ENCODE results near the gene OXTR. TPM values are rescaled to one million over a fixed set of nuclear protein-coding genes. Genes with fewer than 3 reads are reported as not detected.

OXTR gene
- 0.73 and 0.98 TPM in 2 replicates for total RNA-seq

DNA sequence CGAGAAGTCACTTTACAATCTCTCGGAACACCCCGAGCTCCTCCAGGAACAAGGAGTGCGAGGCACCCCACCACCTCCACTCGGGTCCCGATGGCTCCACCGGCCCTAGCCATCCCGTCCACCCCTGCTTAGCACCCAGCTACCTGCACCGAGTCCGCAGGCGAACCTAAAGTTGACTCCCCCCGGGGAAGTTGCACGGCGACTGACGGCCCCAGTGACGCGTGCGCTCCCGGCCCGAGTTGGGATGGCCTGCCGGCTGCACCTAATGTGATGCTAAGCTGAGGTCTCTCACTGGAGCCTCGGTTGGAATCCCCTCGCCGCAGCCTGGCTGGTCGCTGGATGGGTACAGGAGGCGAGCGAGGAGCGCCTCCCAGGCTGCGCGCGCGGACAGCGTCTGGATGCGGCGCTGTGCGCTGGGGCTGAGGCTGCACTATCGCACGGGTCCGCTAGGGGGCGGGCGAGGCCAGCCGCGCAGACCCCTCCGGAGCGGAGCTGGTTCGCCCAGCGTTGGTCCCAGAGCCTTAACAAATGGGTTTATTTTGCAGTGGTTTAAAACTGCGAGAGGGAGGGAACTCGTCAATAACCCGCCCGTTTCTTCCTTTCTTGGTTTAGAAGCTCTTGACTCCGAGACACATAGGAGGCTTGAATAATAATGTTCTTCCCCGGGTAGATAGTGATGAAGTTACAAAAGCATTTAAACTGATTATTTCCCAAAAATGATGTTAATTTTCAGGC, at the start of gene OXTR:
TSS of gene OXTR (minus strand) at position 526 of the 735 bp plus-strand sequence. CDS start 1,426 bp downstream, outside the sequence.

DNA sequence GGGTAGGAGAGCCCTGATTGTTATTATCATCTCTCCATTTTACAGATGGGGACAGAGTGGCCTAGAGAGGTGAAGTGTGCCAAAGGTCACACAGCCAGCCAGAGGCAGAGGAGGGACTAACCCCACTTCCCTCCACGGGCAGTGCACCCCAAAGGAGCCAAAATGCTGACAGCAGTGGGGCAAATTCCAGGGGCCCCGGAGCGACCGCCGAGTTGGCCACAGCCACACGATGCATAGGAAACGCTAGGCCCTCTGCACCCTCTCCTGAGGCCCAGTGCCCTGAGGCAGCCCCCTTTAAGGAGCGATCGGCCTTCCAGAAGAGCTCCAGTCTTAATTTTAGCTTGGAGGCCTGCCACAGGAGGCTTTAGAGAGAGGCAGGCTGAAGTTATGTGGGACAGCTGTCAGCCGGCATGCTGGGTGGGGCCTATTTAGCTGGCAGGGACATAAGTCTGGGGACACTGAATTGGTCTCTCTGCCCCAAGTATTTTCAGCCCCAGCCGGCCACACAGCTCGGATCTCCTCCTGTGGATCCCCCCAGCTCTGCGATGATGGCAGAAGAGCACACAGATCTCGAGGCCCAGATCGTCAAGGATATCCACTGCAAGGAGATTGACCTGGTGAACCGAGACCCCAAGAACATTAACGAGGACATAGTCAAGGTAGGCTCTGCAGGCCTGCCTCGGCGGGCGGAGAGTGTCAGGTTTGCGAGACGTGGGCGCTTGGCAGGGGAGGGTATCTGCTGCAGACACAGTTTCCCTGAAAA, 35.9 kb downstream of the OXTR start, which contains the start of gene CAV3:
TSS of gene CAV3 (plus strand) at position 471 of the 763 bp plus-strand sequence. CDS start at position 546, 75 bp downstream.

Other genes with a start within 250 kb of the OXTR start
- gene SSUH2, start 124.8 kb downstream of the OXTR start, total RNA-seq = 0.37 TPM in 1 of 2 replicates, not detected in the other
- gene CAV3, start 35.8 kb downstream of the OXTR start, total RNA-seq = not detected in 2 replicates
- gene RAD18, start 193.9 kb upstream of the OXTR start, total RNA-seq = 9.6 and 17.0 TPM in 2 replicates

Measured in subcutaneous preadipocyte (primary cell).